Measurements from ENCODE around the gene RBM12.

DNA sequence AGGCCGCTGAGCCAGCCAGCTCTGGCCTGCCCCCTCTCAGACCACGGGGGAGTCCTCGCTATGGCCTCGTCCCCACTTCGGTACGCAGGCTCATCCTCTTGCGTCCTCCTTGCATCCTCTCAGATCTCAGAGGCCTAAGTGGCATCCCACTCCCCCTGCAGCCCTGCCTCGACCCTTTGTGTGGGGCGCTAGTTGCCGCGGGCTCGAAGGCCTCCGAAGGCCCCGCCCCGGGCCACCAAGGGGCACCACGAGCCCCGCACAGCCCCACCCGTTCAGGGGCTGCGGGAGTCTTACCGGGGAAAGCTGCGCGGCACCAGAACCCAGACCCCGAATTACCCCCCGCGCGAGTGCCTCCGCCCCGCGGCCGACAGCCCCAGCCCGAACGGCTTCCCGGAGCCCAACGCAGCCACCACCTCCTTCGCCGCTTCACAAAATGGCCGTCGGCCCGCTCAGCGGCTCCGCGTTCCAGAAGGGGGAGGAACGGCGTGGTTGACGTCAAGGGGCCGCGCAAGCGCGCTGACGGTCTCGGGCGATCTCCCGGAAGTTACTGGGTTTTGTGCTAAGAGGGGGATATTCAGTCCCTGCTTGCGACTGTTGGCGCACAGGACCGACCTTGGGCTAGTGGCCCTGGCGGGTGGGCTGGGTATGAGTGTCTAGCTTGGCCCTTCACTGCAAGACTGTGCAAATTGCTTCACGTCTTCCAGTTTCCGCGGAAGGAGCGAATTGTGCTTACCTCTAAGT is at the start of gene RBM12, which contains the start of gene CPNE1:
- TF ChIP-seq POLR2A (IDR thresholded peaks at IDR 0.05), result peak in 1 of 2 donors; percentile 89
- TF ChIP-seq, protein P1, sequence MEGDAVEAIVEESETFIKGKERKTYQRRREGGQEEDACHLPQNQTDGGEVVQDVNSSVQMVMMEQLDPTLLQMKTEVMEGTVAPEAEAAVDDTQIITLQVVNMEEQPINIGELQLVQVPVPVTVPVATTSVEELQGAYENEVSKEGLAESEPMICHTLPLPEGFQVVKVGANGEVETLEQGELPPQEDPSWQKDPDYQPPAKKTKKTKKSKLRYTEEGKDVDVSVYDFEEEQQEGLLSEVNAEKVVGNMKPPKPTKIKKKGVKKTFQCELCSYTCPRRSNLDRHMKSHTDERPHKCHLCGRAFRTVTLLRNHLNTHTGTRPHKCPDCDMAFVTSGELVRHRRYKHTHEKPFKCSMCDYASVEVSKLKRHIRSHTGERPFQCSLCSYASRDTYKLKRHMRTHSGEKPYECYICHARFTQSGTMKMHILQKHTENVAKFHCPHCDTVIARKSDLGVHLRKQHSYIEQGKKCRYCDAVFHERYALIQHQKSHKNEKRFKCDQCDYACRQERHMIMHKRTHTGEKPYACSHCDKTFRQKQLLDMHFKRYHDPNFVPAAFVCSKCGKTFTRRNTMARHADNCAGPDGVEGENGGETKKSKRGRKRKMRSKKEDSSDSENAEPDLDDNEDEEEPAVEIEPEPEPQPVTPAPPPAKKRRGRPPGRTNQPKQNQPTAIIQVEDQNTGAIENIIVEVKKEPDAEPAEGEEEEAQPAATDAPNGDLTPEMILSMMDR (IDR thresholded peaks at IDR 0.05), result no peak
